Measurements from ENCODE around the gene ATXN7L1.

- TF ChIP-seq POLR2A (IDR thresholded peaks at IDR 0.05) (no peak), POLR2AphosphoS5 (IDR thresholded peaks at IDR 0.05; ENCODE audit: insufficient read depth in 1 of 2, low read depth in 1 of 2) (no peak), CTCF (IDR thresholded peaks at IDR 0.05) (no peak)
These were observed 238.6 kb downstream of the ATXN7L1 start for GRCh38 chr7:105637755-105638154.
